ENCODE results near the gene MEX3A. TPM values are rescaled to one million over a fixed set of nuclear protein-coding genes. Genes with fewer than 3 reads are reported as not detected.

MEX3A gene
- total and polyA plus RNA-seq, 4 donors: 0.52 to 1.3 (median 0.91) TPM

DNA sequence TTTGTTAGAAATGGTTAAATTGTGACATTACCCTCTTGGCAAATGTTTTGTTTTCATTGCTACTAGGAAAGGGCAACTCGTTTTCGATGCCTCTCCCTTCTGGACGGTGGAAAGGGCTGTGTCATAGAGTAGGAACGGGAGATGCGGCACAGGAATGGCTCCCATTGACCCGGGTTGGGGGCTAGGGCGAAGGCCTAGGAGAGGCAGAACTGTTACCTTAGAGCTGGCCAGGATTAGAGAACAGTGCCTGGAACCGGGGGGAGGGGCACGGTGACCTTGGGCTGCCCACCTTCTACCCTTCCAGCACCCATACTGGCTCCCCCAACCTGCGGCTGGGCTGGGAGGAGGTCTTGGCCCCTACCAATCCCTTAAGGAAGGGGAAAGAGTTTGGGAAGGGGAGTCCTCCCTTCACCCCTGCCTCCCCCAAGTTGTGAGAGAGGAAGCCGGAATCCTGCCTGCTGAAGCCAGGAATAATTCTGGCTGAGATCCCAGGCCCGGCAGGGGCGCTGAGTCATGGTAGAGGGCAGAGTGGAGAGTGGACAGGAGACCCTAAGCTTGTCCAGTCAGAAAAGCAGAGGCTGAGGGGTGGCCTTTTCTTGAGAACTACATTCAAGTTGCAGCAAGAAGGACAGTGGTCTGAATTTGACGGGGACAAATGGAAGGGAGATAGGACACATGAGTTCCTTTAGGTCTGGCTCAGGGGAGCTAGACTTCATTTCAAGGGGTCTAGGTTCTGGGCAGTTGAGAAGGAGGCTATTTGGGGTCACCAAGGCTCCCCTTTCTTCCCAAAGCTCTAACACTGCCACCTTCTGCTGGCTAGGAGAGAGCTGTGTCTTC, 40.5 kb upstream of the MEX3A start:
- peak overlapping the region; percentile 91 to 93 for H3K27ac ChIP-seq (ENCODE audit: low read depth in 1 of 2, low read length in 2 of 2)
- H3K4me1 ChIP-seq (ENCODE audit: control insufficient read depth in 4 of 4, insufficient read depth in 4 of 4, low read length in 3 of 4): peaks cover 14 to 71% (median 49%) of the 10 kb centered on the region in 4 donors
- H3K36me3 ChIP-seq (ENCODE audit: control insufficient read depth in 4 of 4, insufficient read depth in 3 of 4, low read depth in 1 of 4, low read length in 3 of 4): no peaks in the 10 kb centered on the region
- H3K4me3 ChIP-seq (ENCODE audit: low read depth in 1 of 3, low read length in 3 of 3): peak overlapping the region; percentile 15 to 22 (median 17)
- peak overlapping the region; percentile 52 to 78 for H3K9ac ChIP-seq (ENCODE audit: low read depth in 1 of 2, low read length in 2 of 2)
- peak; percentile 63 for DNase-seq (ENCODE audit: low spot score)
- H3K9me3 ChIP-seq (ENCODE audit: control insufficient read depth in 4 of 4, low read length in 3 of 4): no peaks in the 10 kb centered on the region
- peak; percentile 4 to 33 for TF ChIP-seq HNF4A (conservative IDR thresholded peaks at IDR 0.05)
- peak; percentile 4 to 20 for TF ChIP-seq RAD21 (IDR thresholded peaks at IDR 0.05)
- no peak for TF ChIP-seq GABPA (IDR thresholded peaks at IDR 0.05 in 1 of 2, conservative IDR thresholded peaks at IDR 0.05 in 1 of 2)
- no peak for TF ChIP-seq MAX (IDR thresholded peaks at IDR 0.05)
- TF ChIP-seq HNF4G (IDR thresholded peaks at IDR 0.05): no peak
- no peak for TF ChIP-seq EGR1 (IDR thresholded peaks at IDR 0.05; ENCODE audit: low read depth in 2 of 2)
- TF ChIP-seq CTCF (IDR thresholded peaks at IDR 0.05; ENCODE audit: low read depth, low read length, missing input control): no peak
- no peak for TF ChIP-seq TAF1 (conservative IDR thresholded peaks at IDR 0.05)
- no peak for TF ChIP-seq ATF3 (IDR thresholded peaks at IDR 0.05)
- TF ChIP-seq JUND (IDR thresholded peaks at IDR 0.05): peak in 1 of 2 donors; percentile 79
- peak; percentile 72 for TF ChIP-seq NR2F2 (IDR thresholded peaks at IDR 0.05)
- TF ChIP-seq SP1 (IDR thresholded peaks at IDR 0.05): peak; percentile 10
- TF ChIP-seq RXRA (IDR thresholded peaks at IDR 0.05): peak in 1 of 2 donors; percentile 42
- TF ChIP-seq YY1 (IDR thresholded peaks at IDR 0.05): peak; percentile 53
- TF ChIP-seq FOXA1 (IDR thresholded peaks at IDR 0.05): no peak
- TF ChIP-seq, protein P1, sequence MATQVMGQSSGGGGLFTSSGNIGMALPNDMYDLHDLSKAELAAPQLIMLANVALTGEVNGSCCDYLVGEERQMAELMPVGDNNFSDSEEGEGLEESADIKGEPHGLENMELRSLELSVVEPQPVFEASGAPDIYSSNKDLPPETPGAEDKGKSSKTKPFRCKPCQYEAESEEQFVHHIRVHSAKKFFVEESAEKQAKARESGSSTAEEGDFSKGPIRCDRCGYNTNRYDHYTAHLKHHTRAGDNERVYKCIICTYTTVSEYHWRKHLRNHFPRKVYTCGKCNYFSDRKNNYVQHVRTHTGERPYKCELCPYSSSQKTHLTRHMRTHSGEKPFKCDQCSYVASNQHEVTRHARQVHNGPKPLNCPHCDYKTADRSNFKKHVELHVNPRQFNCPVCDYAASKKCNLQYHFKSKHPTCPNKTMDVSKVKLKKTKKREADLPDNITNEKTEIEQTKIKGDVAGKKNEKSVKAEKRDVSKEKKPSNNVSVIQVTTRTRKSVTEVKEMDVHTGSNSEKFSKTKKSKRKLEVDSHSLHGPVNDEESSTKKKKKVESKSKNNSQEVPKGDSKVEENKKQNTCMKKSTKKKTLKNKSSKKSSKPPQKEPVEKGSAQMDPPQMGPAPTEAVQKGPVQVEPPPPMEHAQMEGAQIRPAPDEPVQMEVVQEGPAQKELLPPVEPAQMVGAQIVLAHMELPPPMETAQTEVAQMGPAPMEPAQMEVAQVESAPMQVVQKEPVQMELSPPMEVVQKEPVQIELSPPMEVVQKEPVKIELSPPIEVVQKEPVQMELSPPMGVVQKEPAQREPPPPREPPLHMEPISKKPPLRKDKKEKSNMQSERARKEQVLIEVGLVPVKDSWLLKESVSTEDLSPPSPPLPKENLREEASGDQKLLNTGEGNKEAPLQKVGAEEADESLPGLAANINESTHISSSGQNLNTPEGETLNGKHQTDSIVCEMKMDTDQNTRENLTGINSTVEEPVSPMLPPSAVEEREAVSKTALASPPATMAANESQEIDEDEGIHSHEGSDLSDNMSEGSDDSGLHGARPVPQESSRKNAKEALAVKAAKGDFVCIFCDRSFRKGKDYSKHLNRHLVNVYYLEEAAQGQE (IDR thresholded peaks at IDR 0.05): peak; percentile 63
- TF ChIP-seq ZBTB33 (IDR thresholded peaks at IDR 0.05): peak; percentile 33
- TF ChIP-seq FOXA2 (IDR thresholded peaks at IDR 0.05): no peak
- H3K27me3 ChIP-seq (ENCODE audit: control insufficient read depth in 4 of 4, insufficient read depth in 4 of 4, low read length in 3 of 4): no peaks in the 10 kb centered on the region
- 13% methylated on average over 14 of the region's 14 CpGs for WGBS
